Astrocyte of the hippocampus (primary cell): ENCODE data around the gene LCN10.

Source experiments
- DNase-seq: peaks from one replicate; pipeline ENCODE4 v3.0.0; 2011; ENCODE audit warnings: low read depth, low spot score

LCN10 gene

DNA sequence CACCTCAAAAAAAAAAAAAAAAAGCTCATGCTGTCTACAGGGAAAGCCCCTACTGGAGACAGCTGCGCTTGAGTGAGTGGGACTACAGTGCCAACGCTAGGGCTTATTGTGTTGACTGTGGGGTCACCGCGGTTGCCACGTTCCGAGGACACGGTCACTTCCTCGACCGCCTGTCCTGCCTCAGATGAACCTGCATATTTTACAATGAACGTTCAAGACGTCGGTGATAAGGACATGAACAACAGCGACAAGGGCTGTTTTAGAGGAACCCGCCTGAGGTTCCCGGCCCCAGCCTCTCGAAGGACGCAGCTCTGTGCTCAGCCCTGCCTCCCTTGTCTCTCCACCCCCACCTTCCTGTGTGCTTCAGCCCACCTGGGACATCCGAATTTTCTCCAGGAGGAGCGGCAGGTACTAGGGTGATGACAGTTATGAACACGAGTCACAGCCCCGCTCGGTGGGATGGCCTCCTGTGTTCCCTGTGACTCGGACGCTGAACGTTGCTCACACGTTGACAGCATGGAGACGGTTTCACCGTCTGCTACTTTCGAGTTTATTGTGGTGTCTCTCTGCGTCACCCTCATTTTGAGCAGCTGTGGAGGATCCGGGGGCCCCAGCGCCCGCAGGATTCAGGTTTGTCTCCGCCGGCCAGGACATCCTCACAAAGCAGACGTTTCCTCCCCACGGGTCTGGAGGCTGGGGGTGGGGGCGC lies 41.6 kb downstream of the LCN10 start:
- DNase-seq: no peak

DNA sequence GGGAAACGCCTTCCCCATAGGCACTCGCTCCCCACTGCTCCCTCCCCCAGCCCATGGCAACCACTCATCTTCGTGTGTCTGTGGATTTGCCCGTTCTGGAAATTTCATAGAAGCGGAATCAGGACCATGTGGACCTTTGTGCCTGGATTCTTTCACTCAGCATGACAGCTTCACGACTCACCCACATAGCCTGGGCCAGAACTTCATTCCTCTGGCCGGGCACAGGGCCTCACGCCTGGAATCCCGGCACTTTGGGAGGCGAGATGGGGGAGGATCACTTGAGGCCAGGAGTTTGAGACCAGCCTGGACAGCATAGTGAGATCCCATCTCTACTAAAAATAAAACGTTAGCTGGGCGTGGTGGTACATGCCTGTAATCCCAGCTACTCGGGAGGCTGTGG lies 42.4 kb downstream of the LCN10 start:
- peak; percentile 41 for DNase-seq

DNA sequence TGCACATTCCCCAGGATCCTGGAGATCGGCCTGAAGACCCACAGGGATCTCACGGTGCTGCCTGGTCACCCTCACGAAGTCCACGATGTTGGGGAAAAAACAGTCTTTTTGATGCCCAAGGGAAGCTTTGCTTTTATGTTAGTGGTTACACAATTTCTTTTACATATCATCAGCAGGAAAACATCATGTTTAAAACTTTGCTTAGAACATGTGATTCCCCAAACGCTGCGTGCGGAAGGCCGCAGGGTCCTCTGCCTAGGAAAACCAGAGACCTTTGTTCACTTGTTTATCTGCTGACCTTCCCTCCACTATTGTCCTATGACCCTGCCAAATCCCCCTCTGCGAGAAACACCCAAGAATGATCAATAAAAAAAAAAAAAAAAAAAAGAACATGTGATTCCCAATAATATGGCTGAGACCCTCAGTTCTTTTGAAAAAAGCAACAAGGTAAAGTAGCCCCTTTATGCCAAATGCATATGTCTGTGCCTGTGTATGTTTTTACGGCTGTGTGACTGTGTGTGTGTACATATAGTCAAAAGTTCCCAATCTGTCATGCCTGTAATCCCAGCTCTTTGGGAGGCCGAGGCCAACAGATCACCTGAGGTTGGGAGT lies 44.0 kb downstream of the LCN10 start:
- DNase-seq: no peak

GRCh38 chr9:136697821-136698526 lies 44.8 kb downstream of the LCN10 start:
- DNase-seq: no peak

DNA sequence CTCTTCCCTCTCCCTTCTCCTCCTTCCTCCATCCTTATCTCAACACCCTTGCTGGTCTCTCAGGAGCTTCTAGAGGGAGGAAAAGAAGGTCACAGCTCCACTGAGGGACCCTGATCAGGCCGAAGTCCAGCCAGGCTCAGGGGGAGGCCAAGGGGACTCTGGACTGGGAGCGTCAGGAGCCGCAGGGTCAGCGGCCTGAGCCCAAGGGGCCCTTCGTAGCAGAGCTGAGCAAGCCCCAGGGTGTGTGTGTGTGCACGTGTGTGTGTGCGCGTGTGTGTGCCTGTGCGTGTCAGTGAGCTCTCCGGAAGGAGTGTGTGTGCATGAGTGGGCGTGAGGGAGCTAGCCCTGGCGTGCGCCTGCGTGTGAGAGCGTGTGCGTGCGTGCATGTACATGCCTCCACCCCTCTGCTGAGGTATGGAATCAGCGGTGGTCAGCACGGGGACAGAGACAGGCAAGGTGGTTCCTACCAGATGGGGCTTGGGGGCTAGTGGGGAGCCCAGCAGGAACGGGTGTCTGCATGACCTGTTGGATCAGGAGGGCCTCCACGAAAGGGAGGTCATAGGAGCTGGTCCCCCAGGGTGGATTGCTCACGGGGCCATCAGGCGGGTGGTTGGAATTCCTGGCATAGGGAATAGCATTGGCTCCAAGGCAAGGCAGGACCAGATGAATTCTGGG lies 45.5 kb downstream of the LCN10 start:
- DNase-seq: no peak

DNA sequence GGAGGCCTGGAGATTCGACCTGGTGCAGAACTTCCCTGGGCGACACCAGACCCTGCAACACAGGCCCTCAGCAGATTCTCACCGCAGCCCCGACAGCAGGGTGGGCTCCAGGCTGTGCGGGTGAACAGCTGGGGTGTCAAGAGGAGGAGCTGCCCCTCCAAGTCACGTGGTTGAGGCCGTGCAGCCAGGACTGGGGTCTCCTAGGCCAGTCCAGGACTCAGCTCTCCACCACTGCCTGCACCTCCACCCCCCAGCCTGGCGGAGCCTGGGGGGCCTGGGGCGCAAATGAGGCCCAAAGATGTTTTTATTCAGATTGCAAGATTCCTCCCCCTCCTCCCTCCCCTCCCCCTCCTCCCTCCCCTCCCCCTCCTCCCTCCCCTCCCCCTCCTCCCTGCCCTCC lies 46.2 kb downstream of the LCN10 start:
- DNase-seq: no peak

DNA sequence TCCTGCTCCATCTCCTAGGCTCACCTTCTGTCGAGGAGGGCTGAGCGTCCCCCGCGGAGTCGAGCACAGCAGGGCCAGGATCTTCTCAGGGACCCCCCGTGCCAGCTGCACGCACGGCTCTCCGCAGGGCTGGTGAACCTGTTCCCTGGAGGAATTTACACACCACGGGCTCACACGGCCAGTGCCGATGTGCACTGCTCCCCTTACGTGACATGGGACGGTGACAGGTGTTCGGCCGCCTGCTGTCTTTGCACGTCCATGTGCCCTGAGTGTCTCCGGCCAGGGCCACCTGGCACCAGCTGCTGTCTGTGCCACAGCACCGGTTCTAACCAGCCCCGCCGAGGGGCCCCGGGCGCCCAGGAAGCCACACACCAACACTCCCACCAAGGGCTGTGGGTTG lies 46.8 kb downstream of the LCN10 start:
- no peak for DNase-seq

DNA sequence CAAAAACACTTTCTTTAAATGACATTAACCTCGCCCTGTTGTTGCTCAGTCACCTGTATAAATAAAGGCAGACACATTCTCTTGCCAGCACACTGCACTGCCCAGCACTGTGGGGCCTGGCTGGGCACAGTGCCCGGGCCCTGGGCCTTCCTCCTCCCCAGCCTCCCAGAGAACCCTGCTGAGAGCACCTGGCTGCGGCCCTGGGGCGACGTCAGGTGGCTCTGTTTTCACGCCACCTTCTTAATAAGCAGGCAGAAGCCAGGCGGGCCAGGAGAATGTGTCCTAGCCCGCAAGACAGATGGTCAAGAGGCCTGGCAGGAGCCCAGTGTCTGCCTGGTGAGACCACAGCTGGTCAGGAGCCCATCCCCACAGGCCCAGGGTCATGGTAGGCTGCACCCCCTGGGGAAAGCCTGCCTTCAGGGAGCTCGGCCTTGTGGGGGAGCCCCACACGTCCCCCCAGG lies 47.3 kb downstream of the LCN10 start:
- DNase-seq: peak; percentile 41

DNA sequence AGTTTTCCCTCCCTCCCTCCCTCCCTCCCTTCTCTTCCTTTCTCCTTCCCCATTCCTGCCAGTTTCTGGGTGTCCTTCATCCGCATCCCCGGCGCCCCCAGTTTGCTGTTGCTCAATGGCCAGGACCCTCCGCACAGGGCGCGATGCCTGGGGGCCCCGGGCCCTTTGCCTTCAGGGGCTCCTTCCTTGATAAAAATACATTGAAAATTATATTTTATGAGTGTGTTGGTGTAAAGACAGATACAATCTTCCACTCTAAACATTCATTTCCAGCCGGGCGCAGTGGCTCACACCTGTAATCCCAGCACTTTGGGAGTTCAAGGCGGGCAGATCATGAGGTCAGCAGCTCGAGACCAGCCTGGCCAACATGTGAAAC lies 47.9 kb downstream of the LCN10 start:
- no peak for DNase-seq

DNA sequence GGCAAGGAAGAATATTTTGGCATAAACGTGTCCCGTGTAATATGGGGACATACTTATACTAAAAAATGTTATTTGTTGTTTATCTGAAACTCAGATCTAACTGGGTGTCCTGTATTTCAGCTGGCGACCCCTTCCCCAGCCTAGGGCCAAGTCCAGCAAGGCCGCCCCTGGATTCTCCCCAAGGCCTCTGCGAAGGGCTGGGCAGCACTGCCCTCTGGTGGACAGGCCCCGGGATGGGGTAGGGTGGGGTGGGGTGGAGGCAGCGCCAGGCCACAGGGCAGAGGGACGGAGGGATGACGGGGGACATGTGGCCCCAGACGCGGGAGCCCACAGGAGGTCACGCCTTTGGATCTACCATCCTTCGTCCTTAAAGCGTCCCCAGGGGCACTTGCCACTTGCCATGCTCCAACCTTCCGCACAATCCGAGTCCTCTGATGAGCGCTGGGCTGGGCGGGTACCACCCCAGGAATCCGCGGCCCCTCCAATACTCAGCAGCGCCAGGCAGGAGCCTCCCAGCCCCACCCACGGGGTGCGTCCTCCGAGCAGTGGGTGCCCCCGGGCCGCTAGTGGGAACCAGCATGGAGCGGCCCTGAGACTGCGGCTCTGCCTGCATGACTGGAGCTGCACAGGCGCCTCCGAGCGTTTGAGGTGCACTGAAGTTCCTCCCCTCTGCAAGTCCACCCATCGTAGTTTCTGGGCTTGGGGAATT lies 48.4 kb downstream of the LCN10 start:
- DNase-seq: peak; percentile 68

DNA sequence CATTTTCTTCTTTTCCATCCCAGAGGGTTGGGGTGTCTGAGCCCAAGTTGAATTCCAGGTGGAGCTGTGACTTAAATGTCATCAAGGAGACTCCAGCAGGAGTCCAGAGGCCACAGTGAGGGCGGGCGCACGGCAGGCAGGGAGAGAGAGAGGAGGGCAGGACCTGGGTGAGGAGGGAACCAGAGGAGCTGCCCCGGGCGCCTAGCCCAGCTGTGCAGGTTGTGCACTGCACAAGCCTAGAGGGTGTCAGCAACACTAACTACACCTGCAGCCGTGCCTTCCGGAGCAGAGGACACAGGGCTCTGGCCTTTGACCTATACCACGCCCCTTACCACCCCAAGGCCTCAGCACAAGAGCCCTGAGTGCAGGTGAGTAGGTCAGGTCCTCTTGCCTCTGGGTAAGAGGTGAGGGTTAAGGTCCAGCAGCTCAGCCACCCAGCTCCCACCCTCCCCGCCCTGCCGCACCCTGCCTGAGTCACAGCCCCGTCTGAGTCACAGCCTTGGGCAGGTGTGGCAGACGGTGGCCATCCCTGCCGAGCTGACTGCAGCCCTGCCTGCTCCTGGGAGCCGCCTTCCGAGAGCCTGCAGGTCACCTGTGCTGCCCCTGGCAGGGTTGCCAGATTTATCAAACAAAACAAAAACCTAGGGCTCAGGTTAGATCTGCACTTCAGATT lies 49.1 kb downstream of the LCN10 start:
- DNase-seq: peak; percentile 57

GRCh38 chr9:136693135-136693489 lies 49.6 kb downstream of the LCN10 start:
- no peak for DNase-seq

DNA sequence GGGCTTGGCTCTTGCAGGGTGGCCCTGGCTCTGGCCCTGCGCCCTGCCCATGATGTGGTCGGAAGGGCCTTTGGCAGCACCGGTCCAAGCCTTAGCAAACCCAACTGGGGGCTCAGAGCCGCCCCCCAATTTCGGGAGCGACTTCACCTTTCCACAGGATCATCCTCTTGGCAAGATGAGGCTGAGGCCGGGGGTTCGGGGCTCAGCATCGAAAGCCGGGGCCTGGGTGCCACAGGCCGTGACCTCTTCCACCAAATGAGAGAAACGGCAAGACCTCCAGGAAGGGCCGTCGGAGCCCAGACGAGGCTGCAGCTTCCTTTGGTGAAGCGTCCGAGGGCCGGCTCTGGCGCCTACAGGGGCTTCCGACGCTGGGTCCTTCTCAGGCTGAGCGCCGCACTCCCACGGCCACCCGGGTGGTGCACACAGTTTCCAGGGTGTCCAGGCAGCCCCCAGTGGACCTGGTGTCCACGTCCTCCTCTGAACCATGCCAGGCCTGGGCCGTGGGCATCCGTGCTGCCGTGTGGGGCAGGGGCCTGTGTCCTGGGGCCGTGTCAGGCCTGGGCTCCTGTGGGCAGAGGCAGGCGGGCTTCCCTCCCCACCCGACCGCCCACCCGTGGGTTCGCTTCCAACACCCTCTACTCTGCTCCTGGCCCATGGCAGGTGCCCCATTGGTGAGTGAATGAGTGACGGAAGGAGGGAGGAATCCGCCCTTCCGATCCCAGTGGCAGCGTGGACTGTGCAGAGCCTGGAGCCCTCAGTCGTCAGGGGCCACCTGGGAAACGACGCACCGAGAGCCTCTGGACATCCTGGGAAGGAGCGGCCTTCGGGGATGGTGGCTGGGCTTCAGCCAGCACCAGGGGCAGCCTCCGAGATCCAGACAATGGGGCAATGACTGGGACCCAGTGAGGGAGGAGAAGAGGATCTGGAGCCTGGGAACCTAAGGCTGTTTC lies 50.3 kb downstream of the LCN10 start:
- no peak for DNase-seq

GRCh38 chr9:136691316-136692184 lies 51.2 kb downstream of the LCN10 start:
- DNase-seq: no peak

DNA sequence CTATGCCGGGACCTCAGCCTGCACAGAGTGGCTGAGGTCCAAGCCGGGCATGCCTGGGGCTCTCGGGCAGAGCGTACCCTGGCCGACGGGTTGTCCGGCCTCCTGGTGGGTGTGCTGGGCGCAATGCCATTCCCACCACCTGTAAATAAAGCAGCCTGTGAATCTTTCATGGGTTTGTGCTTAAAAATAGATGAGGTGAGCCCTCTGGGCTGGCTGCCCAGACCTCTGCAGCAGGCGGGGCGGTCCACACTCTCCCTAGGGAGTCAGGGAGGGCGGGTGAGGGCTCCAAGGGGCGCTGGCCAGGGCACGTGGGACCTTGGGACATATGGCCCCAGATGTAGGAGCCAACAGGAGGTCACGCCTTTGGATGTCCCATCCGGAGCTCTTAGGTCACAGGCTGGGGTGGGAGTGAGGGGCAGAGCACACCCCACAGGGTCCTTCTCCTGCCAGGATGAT lies 51.9 kb downstream of the LCN10 start:
- peak; percentile 48 for DNase-seq

GRCh38 chr9:136690104-136690805 lies 52.5 kb downstream of the LCN10 start:
- no peak for DNase-seq

DNA sequence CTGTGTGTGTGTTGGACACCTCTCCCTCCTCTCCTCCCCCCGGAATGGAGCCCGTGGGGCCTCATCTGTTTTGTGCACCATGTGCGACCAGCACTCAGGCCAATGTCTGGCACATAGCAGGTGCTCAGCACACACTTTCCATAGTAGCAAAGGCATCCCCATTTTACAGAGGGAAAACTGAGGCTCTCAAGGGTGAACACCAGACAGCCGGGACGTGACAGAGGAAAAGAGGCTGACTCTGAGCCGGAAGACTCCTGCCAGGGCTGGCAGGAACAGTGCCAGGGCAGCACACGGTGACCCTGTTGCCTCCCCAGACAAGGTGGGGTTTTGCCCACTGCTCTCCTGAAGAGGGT lies 53.7 kb downstream of the LCN10 start:
- no peak for DNase-seq

DNA sequence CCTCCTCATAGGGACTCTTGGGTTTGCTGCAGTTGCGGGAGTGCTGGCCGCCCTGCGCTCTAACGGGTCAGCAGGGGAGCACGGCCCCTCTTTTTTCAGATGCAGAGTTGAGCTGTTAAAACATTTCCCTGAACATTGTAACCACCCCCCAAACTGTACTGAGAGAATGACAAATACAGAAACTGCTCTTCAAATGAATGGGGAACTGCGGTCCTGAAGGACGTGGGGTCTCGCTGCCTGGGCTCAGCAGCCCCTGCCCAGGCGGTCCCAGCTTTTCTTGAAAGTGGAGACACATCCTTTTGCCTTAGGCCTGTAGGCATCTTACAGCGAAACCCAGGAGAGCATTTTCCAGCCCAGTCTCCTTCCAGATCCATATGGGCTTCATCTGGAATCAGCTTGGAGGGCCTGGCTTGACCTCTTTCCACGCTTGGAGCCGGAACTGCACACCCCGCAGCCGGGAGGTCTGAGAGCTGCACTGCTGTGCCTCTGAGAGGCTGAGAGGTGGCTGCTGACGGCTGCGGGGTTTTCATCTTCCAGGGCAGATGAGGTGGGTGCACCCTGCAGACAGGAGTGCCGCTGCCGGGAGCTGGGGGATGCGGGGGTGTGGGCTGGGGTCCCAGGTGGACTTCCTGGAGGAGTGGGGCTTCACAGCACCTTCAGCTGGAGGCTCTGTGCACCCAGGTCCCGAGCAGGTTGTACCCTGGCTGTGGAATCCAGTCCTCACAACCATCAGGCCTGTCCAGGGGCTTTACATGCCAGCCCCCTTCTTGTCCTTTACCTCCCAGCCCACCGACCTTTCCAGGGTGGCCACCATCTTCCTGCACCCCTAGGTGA lies 54.2 kb downstream of the LCN10 start:
- no peak for DNase-seq
